Measurements from ENCODE around the gene PLPP4.

DNA sequence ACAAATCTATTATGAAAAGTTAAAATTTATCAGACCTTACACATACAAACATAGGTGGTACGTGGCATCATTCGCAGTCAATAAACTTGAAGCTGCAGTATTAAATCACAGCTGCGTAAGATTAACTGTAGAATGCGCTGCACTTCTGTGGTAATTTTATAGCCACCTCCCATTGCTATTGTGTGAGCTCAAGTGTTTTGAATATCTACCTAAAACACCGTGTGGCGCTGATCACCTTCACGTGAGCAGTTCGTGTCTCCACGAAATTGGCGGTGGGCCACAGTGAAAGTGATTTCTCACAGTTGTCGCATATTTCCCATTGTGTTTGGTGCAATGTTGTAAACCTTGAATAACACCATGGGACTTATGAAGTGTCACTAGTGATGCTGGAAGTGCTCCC is 102.8 kb downstream of the PLPP4 start:
- no peak for TF ChIP-seq POLR2A (IDR thresholded peaks at IDR 0.05)
- no peak for TF ChIP-seq POLR2AphosphoS5 (IDR thresholded peaks at IDR 0.05)

Data from upper lobe of left lung (tissue), 4 donors.